HEK293 (cell line): Measurements from ENCODE around the gene CLIC3.

Experiments
- CTCF ChIP-seq: fragments of 450-650 bp; formaldehyde crosslinking; IDR thresholded peaks from 2 replicates; pipeline ENCODE4 v1.5.1; 2016; ENCODE audit warnings: missing biosample characterization, missing genetic modification characterization
- KLF10 ChIP-seq: fragments of 450-650 bp; IDR thresholded peaks from 2 replicates; pipeline ENCODE4 v1.5.1; 2018; ENCODE audit warnings: missing biosample characterization, mild to moderate bottlenecking, missing genetic modification characterization
- ZBTB17 ChIP-seq: fragments of 450-650 bp; formaldehyde crosslinking; IDR thresholded peaks from 2 replicates; pipeline ENCODE4 v1.5.1; 2016; ENCODE audit warnings: missing biosample characterization, missing genetic modification characterization
- ZFP37 ChIP-seq: fragments of 450-650 bp; formaldehyde crosslinking; IDR thresholded peaks from 2 replicates; pipeline ENCODE4 v1.5.1; 2016; ENCODE audit warnings: missing biosample characterization, missing genetic modification characterization

- TF ChIP-seq CTCF (tag by site-specific recombination) = no peak
- no peak for TF ChIP-seq KLF10 (tag by site-specific recombination)
- no peak for TF ChIP-seq ZFP37
- TF ChIP-seq ZBTB17 (tag by site-specific recombination) = no peak
These were observed 526 bp downstream of the CLIC3 start for GRCh38 chr9:136995772-136996311.
